NCI-H345 treated with DMSO at 0.1 percent for 48 hours (cell line): Measurements from ENCODE around the gene DHCR24.

Experiments
- DNase-seq: peaks from one replicate; lab custom pipeline; 2025; ENCODE audit not compliant: unreplicated experiment; lab: John Stamatoyannopoulos, UW

Gene DHCR24

GRCh38 chr1:54803761-54804470 lies 83.1 kb downstream of the DHCR24 start:
- no peak for DNase-seq

DNA sequence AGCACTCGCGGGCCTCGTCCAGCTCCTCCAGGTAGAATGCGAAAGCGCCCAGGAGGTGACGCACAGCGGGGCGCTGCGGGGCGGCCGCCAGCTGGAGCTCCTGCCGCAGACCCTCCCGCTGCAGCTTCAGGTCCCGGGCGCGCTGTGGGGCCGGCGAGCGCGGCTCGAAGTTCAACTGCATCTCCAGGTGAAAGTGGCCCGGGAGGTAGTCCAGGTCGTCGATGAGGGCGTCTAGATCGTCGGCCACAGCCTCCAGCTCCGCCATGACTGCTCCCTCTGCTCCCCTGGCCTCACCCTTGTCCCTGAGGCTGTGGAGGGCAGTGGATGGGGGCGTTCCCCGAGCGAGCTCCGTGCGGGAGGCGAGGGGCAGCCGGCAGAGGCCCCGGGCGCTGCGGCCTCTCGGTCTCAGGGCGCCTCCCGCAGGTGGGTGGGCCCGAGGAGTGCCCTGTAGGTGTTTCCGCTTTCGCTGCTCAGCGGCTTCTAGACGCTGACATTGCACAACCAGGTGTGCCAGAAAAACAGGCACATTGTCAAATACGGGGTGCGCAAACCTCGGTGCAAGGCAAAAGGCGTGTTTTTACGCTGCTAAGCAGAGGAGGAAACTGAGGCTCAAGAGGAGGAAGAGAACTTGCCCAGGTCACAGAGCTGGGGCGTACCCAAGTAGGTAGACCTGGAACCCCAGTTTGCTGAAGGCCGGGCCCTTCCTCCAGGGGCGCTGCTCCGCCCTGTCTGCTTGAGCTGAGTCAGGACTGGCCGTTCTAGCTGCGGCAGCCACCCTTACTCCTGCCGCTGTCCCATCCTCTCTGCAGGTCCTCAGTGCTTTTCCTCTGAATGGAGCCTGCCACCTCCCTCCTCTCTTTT lies 85.9 kb downstream of the DHCR24 start, which contains the start of gene TTC22:
Gene TTC22 (minus strand): TSS at position 425 of the 861 bp plus-strand sequence. CDS start 160 bp downstream, at position 265.
- DNase-seq, result no peak

DNA sequence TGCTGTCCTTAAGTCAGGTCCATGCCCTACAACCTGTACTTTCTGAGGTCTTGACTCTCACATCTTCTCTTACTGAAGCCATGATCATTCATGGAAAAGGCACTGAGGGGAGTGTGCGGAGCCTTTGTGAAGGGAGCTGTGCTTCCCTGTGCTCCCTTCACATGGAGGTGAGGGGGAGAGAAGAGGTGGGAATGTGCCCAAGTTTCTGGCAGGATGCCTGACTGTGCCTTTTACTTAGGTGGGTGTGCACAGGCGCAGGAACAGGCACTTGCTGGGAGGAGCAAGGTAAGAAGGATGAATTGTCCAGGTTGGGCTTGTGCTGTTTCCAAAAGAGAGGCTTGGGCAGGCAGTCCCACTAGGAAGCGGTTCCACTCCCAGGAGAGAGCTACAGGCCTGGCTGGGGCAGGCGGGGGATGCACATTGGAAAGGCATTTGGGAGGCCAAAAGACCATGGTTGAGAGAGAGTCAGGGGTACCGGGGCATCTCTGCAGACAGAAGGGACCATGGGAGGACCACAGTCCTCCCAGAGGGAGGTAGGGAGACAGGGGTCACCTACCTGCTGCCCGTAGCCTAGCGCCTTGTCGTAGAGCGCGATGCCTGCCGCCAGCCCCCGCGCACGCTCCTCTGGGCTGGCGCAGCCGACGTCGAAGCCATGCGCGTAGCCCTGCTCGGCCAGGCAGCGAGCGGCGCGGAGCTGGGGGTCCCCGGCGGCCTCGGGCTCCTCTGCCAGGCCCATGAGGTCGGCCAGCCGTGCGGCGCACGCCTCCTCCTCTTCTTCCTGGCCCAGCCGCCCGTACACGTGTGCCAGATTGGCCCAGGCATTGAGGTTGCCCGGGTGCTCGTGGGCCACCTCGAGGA lies 86.7 kb downstream of the DHCR24 start:
- DNase-seq, result no peak
